Left ventricle myocardium inferior (tissue), 1 donor: ENCODE data around the gene ARHGAP31. TPM values are rescaled to one million over a fixed set of nuclear protein-coding genes. Genes with fewer than 3 reads are reported as not detected.

ENCODE experiments used
- DNase-seq: peaks from one replicate; pipeline ENCODE4 v3.0.0-alpha.2; 2020
- H3K27ac ChIP-seq: fragments of 200-600 bp; replicated peaks from 2 replicates; pipeline ENCODE4 v1.8.0; 2021
- H3K27me3 ChIP-seq: fragments of 200-600 bp; 2 replicates; pipeline ENCODE4 v1.8.0; 2021; ENCODE audit warnings: low read depth
- H3K36me3 ChIP-seq: fragments of 200-600 bp; 2 replicates; pipeline ENCODE4 v1.8.0; 2021
- H3K4me1 ChIP-seq: fragments of 200-600 bp; 2 replicates; pipeline ENCODE4 v1.8.0; 2021
- H3K4me3 ChIP-seq: fragments of 200-600 bp; 2 replicates; pipeline ENCODE4 v1.8.0; 2021; ENCODE audit warnings: mild to moderate bottlenecking, moderate library complexity
- H3K9me3 ChIP-seq: fragments of 200-600 bp; replicated peaks from 2 replicates; pipeline ENCODE4 v1.8.0; 2021
- intact Hi-C: fragments of 100-400 bp; cut with micrococcal nuclease; formaldehyde crosslinking; loops from one replicate; pipeline ENCODE4 v1.11.0; 2022
- total RNA-seq: library from RNA; stranded (reverse); fragmentation: NEBNext Ultra II Directional; extraction: Animal tissue kit (Norgen Biotek cat#: 25700); gene quantifications from one replicate; pipeline ENCODE4 v1.2.1, GENCODE V29; 2021
- TF ChIP-seq, protein P1 (sequence below): fragments of 200-600 bp; IDR thresholded peaks from 2 replicates; pipeline ENCODE4 v1.8.0; 2021; ENCODE audit warnings: antibody characterized with exemption, mild to moderate bottlenecking, borderline replicate concordance
- donor health status: DM: no; HTN: yes; CAD: no; lungs with severe emphysema.

ARHGAP31 gene
- total RNA-seq, 1 donor from 2014 or later, result 38.0 TPM

DNA sequence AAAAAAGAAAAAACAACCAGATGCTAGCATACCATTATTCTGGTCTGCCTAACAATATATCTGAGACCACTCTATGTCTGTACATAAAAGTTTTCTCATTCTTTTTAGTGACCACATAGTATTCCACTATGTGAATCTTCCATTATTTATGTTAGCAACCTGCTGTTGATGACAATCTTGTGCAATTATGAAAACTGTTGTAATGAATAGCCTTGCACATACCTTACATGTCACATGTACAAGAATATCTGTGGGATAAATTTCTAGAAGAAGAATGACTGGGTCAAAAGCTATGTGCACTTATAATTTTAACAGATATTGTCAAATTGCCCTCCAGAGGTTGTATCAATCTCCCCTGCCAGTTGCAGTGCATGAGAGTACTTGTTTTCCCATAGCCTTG, 62.5 kb downstream of the ARHGAP31 start:
- no peaks in the 10 kb centered on the region for H3K36me3 ChIP-seq
- no peak overlapping the region for H3K27ac ChIP-seq
- H3K4me1 ChIP-seq, result peaks cover 78% of the 10 kb centered on the region
- TF ChIP-seq, protein P1, sequence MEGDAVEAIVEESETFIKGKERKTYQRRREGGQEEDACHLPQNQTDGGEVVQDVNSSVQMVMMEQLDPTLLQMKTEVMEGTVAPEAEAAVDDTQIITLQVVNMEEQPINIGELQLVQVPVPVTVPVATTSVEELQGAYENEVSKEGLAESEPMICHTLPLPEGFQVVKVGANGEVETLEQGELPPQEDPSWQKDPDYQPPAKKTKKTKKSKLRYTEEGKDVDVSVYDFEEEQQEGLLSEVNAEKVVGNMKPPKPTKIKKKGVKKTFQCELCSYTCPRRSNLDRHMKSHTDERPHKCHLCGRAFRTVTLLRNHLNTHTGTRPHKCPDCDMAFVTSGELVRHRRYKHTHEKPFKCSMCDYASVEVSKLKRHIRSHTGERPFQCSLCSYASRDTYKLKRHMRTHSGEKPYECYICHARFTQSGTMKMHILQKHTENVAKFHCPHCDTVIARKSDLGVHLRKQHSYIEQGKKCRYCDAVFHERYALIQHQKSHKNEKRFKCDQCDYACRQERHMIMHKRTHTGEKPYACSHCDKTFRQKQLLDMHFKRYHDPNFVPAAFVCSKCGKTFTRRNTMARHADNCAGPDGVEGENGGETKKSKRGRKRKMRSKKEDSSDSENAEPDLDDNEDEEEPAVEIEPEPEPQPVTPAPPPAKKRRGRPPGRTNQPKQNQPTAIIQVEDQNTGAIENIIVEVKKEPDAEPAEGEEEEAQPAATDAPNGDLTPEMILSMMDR, result no peak
- DNase-seq, result no peak
- no peaks in the 10 kb centered on the region for H3K9me3 ChIP-seq
- no peak overlapping the region for H3K4me3 ChIP-seq
- no peaks in the 10 kb centered on the region for H3K27me3 ChIP-seq
- intact Hi-C loops, result loop anchor here (10.0 kb wide), 1 partner anchor 62 kb away; the partner anchor contains the start of gene ARHGAP31

DNA sequence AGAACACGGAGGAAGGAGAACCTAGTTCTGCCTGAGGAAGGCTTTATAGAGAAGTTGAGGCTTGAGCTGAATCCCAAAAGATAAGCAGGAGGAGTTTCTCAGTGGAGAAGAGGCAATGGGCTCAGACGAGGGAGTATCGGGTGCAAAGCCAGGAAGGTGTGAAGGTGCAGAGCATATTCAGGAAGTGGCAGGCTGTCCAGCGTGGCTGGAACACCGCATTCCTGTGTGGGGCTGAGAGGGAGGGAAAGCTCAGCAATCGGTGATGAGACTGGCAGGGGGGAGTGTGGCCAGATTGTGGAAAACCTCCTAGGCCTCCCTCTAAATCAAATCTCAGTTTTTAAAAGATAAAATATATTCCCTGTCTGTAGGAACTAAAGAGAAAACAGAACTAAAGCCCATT, 63.0 kb downstream of the ARHGAP31 start:
- Histone ChIP-seq H3K27ac (peak overlapping the region; percentile 32), H3K27me3 (no peaks in the 10 kb centered on the region), H3K4me1 (peaks cover 78% of the 10 kb centered on the region), H3K4me3 (peak overlapping the region; percentile 6), H3K9me3 (no peaks in the 10 kb centered on the region), H3K36me3 (no peaks in the 10 kb centered on the region)
- intact Hi-C loops, result loop anchor here (10.0 kb wide), 1 partner anchor 62 kb away; the partner anchor contains the start of gene ARHGAP31
- DNase-seq, result no peak
- TF ChIP-seq, protein P1, result no peak

DNA sequence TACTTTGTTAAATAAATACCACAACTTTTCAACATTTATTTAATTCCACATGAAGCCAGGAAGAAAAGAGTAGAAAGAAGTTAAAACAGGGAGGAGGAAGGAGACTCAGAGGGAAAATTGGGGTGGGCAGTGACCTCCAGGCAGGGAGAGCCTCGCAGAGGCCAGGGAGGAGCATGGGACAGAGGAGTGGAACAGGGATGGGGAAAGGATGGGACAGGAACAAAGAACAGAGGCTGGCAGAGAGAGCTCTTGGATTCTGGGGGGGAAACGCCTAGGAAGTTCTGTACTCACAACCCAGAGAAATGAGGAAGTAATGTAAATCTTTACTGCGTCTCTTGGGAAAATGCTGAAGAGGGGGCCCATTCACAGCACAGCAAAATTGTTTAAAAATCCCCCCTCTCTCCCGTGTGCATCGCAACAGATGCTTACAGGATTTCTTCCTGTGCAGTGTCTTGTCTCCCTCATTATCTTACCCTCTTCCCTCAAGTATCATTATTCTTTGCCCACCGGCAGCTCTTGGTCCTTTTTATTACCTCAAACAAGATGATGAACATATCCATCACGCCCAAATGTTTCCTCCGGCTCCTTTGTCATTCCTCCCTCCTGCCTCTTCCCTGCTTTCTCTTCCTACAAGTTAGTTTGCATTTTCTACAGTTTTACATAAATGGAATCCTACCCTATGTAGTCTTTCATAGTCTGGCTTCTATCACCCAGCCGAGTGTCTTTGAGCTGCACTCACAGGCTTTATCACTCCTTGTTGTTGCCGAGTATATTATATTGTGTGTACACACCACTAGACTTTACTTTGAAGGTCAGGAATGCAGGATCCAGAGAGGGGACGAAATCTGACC, 65.5 kb downstream of the ARHGAP31 start:
- Histone ChIP-seq H3K36me3 (no peaks in the 10 kb centered on the region), H3K4me1 (peaks cover 75% of the 10 kb centered on the region), H3K9me3 (no peaks in the 10 kb centered on the region), H3K27me3 (no peaks in the 10 kb centered on the region), H3K27ac (peak overlapping the region; percentile 12), H3K4me3 (no peak overlapping the region)
- TF ChIP-seq, protein P1, result no peak
- intact Hi-C loops, result loop anchor here (10.0 kb wide), 1 partner anchor 65 kb away; the partner anchor contains the start of gene ARHGAP31
- no peak for DNase-seq

DNA sequence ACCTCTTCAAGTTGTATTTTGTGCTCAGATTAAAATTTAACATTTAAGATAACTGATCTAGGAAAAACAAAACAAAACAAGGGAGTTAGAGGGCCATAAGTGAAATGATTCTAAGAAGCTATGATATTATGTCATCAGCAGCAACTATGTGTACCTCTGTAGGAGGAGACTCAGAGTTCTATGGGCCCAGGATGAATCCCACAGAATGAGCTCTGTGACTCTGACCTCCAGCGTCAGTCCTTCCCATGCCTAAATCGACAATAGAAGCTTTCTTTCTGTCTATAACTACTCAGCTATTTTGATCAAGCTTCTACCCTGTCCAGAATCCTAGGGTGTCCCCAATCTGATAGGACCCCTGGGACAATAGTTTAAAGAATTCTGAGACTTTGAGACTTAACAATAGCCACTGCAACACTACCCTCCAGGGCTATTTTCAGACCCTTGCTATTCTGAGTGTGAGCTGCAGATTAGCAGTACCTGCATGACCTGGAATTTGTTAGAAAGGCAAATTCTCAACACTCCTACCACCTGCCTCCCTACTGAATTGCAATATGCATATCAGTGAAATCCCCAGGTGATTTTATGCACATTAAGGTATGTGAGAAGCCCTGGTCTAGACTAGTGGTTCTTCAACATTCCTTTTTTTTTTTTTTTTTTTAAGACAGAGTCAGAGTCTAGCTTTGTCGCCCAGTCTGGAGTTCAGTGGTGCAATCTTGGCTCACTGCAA, 66.7 kb downstream of the ARHGAP31 start:
- intact Hi-C loops, result no loop called here
- Histone ChIP-seq H3K27me3 (no peaks in the 10 kb centered on the region), H3K27ac (peak overlapping the region; percentile 12), H3K4me3 (no peak overlapping the region), H3K9me3 (no peaks in the 10 kb centered on the region), H3K36me3 (peaks cover 8% of the 10 kb centered on the region), H3K4me1 (peaks cover 75% of the 10 kb centered on the region)
- no peak for DNase-seq
- TF ChIP-seq, protein P1, result no peak

DNA sequence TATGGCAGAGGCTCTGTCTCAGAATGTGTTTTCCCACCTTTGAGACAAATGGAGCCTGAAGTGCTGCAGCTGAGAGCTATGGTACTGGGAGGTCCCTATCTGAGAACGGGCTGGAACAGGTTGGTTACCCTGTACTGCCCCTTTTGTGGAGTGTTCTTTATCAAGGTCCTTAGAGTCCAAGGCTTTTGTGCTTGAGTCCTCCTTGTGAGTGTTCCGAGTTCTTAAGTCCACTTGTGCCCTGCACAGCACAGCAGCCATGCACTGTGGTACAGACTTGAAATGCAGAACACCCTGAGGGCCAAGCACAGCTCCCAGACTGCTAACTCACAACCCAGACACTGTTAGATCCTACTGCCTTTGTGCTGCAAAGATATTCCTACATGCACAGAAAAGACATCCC, 67.8 kb downstream of the ARHGAP31 start:
- Histone ChIP-seq H3K27ac (no peak overlapping the region), H3K27me3 (no peaks in the 10 kb centered on the region), H3K4me3 (no peak overlapping the region), H3K4me1 (peaks cover 66% of the 10 kb centered on the region), H3K36me3 (peaks cover 18% of the 10 kb centered on the region), H3K9me3 (no peaks in the 10 kb centered on the region)
- no peak for DNase-seq
- intact Hi-C loops, result no loop called here
- TF ChIP-seq, protein P1, result no peak
